ENCODE data around the gene POT1. TPM values are rescaled to one million over a fixed set of nuclear protein-coding genes. Genes with fewer than 3 reads are reported as not detected.

Gene POT1
- total RNA-seq, 4 donors from 2014 or later, result 13.8 to 91.6 (median 23.5) TPM

GRCh38 chr7:124791426-124791825 is 138.2 kb downstream of the POT1 start:
- no peak for DNase-seq
- no peaks in the 10 kb centered on the region for H3K4me1 ChIP-seq
- no peak overlapping the region for H3K27ac ChIP-seq
- H3K27me3 ChIP-seq, result no peaks in the 10 kb centered on the region
- H3K9me3 ChIP-seq, result no peaks in the 10 kb centered on the region
- TF ChIP-seq POLR2A (IDR thresholded peaks at IDR 0.05) (no peak), CTCF (IDR thresholded peaks at IDR 0.05) (no peak)
- no peak overlapping the region for H3K4me3 ChIP-seq
- H3K36me3 ChIP-seq, result no peaks in the 10 kb centered on the region
- intact Hi-C loops (cut with DNase I; ENCODE audit: low total_unique reads), result no loop called here

GRCh38 chr7:124790645-124791044 is 139.0 kb downstream of the POT1 start:
- no peaks in the 10 kb centered on the region for H3K27me3 ChIP-seq
- TF ChIP-seq CTCF (IDR thresholded peaks at IDR 0.05) (no peak), POLR2A (IDR thresholded peaks at IDR 0.05) (no peak)
- no peaks in the 10 kb centered on the region for H3K36me3 ChIP-seq
- H3K9me3 ChIP-seq, result no peaks in the 10 kb centered on the region
- no peak overlapping the region for H3K27ac ChIP-seq
- DNase-seq, result no peak
- intact Hi-C loops (cut with DNase I; ENCODE audit: low total_unique reads), result no loop called here
- no peaks in the 10 kb centered on the region for H3K4me1 ChIP-seq
- no peak overlapping the region for H3K4me3 ChIP-seq

- H3K36me3 ChIP-seq, result no peaks in the 10 kb centered on the region
- TF ChIP-seq POLR2A (IDR thresholded peaks at IDR 0.05), result no peak
- no peak for TF ChIP-seq CTCF (IDR thresholded peaks at IDR 0.05)
- H3K9me3 ChIP-seq, result no peaks in the 10 kb centered on the region
- H3K27ac ChIP-seq, result no peak overlapping the region
- H3K4me1 ChIP-seq, result no peaks in the 10 kb centered on the region
- H3K27me3 ChIP-seq, result no peaks in the 10 kb centered on the region
- intact Hi-C loops (cut with DNase I; ENCODE audit: low total_unique reads), result no loop called here
- H3K4me3 ChIP-seq, result no peak overlapping the region
- no peak for DNase-seq
Measured at GRCh38 chr7:124785994-124786393, 143.6 kb downstream of the POT1 start.

GRCh38 chr7:124784879-124785818 is 144.5 kb downstream of the POT1 start:
- Histone ChIP-seq H3K36me3 (no peaks in the 10 kb centered on the region), H3K4me3 (no peak overlapping the region), H3K4me1 (no peaks in the 10 kb centered on the region), H3K27me3 (no peaks in the 10 kb centered on the region), H3K27ac (no peak overlapping the region), H3K9me3 (no peaks in the 10 kb centered on the region)
- DNase-seq, result peak; percentile 17 to 27
- intact Hi-C loops (cut with DNase I; ENCODE audit: low total_unique reads), result no loop called here
- peak; percentile 39 to 57 (median 56) for TF ChIP-seq CTCF (IDR thresholded peaks at IDR 0.05)
- no peak for TF ChIP-seq POLR2A (IDR thresholded peaks at IDR 0.05)

GRCh38 chr7:124783271-124783670 is 146.4 kb downstream of the POT1 start:
- intact Hi-C loops (cut with DNase I; ENCODE audit: low total_unique reads), result no loop called here
- no peak for DNase-seq
- H3K27me3 ChIP-seq, result no peaks in the 10 kb centered on the region
- no peaks in the 10 kb centered on the region for H3K4me1 ChIP-seq
- H3K4me3 ChIP-seq, result no peak overlapping the region
- no peaks in the 10 kb centered on the region for H3K36me3 ChIP-seq
- no peak for TF ChIP-seq POLR2A (IDR thresholded peaks at IDR 0.05)
- TF ChIP-seq CTCF (IDR thresholded peaks at IDR 0.05), result no peak
- H3K27ac ChIP-seq, result no peak overlapping the region
- no peaks in the 10 kb centered on the region for H3K9me3 ChIP-seq
